Measurements from ENCODE around the gene SCAMP3.

Gene SCAMP3

GRCh38 chr1:155286544-155286943 is 24.4 kb upstream of the SCAMP3 start:
- no peak for DNase-seq (ENCODE audit: extremely low spot score)
- ChIA-PET POLR2A (interaction anchor here (0.7 kb wide), 1 partner anchor 28 kb away, joined by 4 read pairs; no protein-coding TSS in a partner anchor), CTCF (interaction anchor here (1.2 to 2.0 kb wide), 3 partner anchors 10 to 35 kb away, joined by 4 to 6 read pairs (median 5); partner anchors contain the start of gene FDPS)
- TF ChIP-seq CTCF (IDR thresholded peaks at IDR 0.05; ENCODE audit: control extremely low read depth, extremely low read depth, low read depth, missing control alignments) = no peak

GRCh38 chr1:155285631-155286044 is 23.5 kb upstream of the SCAMP3 start:
- ChIA-PET POLR2A (no interaction called here), CTCF (interaction anchor here (1.2 to 2.0 kb wide), 3 partner anchors 9 to 34 kb away, joined by 4 to 6 read pairs (median 5); partner anchors contain the start of gene FDPS)
- no peak for DNase-seq (ENCODE audit: extremely low spot score)
- no peak for TF ChIP-seq CTCF (IDR thresholded peaks at IDR 0.05; ENCODE audit: control extremely low read depth, extremely low read depth, low read depth, missing control alignments)

- CTCF ChIA-PET = interaction anchor here (1.3 to 2.0 kb wide), 2 partner anchors 9 to 34 kb away, joined by 5 to 6 read pairs; no protein-coding TSS in a partner anchor
- DNase-seq (ENCODE audit: extremely low spot score) = no peak
- no peak for TF ChIP-seq CTCF (IDR thresholded peaks at IDR 0.05; ENCODE audit: control extremely low read depth, extremely low read depth, low read depth, missing control alignments)
- POLR2A ChIA-PET = no interaction called here
Observed at GRCh38 chr1:155285063-155285462, 22.9 kb upstream of the SCAMP3 start.

- POLR2A ChIA-PET = no interaction called here
- no peak for TF ChIP-seq CTCF (IDR thresholded peaks at IDR 0.05; ENCODE audit: control extremely low read depth, extremely low read depth, low read depth, missing control alignments)
- no peak for DNase-seq (ENCODE audit: extremely low spot score)
- CTCF ChIA-PET = interaction anchor here (2.0 kb wide), 1 partner anchor 33 kb away, joined by 5 read pairs; no protein-coding TSS in a partner anchor
Observed at GRCh38 chr1:155284476-155284875, 22.3 kb upstream of the SCAMP3 start.

GRCh38 chr1:155282488-155283091 is 20.4 kb upstream of the SCAMP3 start:
- DNase-seq (ENCODE audit: extremely low spot score) = no peak
- no peak for TF ChIP-seq CTCF (IDR thresholded peaks at IDR 0.05; ENCODE audit: control extremely low read depth, extremely low read depth, low read depth, missing control alignments)
- POLR2A ChIA-PET = no interaction called here
- CTCF ChIA-PET = interaction anchor here (1.6 to 1.7 kb wide), 2 partner anchors 31 to 41 kb away, joined by 5 to 6 read pairs; no protein-coding TSS in a partner anchor

- DNase-seq (ENCODE audit: extremely low spot score) = no peak
- ChIA-PET CTCF (interaction anchor here (0.8 to 4.2 kb wide), 6 partner anchors 13 to 45 kb away, joined by 3 to 35 read pairs (median 6); partner anchors contain the start of gene FDPS), POLR2A (no interaction called here)
- no peak for TF ChIP-seq CTCF (IDR thresholded peaks at IDR 0.05; ENCODE audit: control extremely low read depth, extremely low read depth, low read depth, missing control alignments)
Observed at GRCh38 chr1:155279268-155279667, 17.1 kb upstream of the SCAMP3 start.
